IPS-NIHi7 (cell line): ENCODE results near the gene SEMA5B.

Experiments used
- DNase-seq: peaks from one replicate; pipeline ENCODE4 v3.0.0; 2012; ENCODE audit warnings: mixed read lengths; ENCODE audit errors: extremely low spot score

The SEMA5B gene

GRCh38 chr3:122973893-122974615 lies 53.5 kb downstream of the SEMA5B start:
- no peak for DNase-seq

DNA sequence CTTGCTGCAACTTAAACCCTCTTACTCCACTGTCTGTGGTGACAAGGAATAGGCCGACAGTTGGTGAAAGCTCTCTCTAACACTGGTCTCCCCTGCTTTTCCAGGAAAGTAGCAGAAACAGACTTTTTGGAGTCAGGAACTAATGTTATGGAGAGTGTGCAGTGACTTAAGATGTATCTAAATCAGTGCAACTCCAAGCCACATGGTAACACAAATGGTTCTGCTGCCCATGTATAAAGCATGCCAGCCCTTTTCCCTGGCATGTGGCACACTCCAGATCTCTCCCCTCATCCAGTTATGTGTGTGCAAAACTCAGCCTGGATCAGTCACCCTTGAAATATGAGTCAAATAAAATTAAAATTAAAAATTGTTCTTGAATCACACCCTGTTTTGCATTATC lies 55.4 kb downstream of the SEMA5B start:
- DNase-seq, result no peak

DNA sequence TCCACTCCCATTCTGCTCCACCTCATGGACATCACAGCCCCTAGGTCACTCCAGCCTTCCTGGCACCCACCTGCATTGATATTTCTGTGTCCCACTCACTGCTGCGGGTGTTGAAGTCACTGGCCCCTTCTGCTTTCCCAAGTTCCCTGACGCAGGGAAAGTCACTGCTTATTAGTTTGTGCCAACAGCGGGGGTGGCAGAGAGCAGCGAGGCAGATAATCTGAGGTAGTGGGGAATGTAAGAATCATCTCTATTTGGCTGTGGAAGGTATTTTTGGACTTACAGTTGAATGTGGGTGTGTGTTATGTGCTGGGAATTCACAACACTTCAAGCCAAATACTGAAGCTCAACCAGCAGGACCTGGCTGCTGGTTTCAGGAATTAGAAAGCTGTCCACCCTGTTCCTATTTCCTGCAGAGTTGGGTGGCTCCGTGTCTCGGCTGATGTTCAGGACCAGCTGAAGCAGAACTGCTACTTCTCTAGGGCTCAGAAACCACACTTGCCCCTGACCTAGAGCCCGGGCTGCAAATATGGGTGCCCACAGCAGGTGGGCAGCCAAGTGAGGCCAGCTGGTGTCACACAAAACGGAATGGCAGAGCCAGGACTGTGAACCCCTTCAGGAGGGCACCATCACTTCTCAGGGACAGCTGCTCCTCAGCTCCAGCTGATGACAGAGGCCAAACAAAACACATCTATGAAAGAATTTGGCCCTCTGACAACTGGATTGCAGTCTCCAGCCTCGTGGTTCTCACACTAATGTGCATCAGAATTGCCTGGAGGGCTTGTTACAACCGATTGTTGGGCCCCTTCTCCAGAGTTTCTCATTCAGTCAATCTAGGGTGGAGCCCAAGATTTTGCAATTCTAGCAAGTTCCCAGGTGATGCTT lies 57.7 kb downstream of the SEMA5B start:
- DNase-seq, result no peak

GRCh38 chr3:122967765-122968164 lies 59.8 kb downstream of the SEMA5B start:
- DNase-seq, result no peak

GRCh38 chr3:122967356-122967755 lies 60.2 kb downstream of the SEMA5B start:
- no peak for DNase-seq

DNA sequence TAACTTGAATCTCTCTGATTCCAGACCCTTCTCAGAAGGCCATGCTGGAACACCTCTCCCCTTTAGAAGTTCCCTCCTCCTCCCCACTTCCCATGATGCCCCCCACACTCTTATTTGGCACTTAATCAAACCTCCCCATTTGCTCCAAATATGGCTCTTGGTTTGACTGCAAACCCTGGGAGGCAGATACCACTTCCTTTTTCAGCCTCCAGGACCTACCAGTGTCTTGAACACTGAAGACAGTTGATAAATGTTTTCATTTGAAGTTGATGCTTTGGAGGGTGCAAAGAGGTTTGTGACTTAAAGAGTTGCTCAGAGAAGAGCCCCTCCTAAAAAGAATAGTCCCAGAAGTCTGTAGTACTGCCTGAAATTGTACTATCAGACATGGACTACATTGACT lies 61.5 kb downstream of the SEMA5B start:
- no peak for DNase-seq

GRCh38 chr3:122964811-122965210 lies 62.8 kb downstream of the SEMA5B start:
- no peak for DNase-seq

- no peak for DNase-seq
These were observed 65.4 kb downstream of the SEMA5B start for GRCh38 chr3:122962149-122962548.

DNA sequence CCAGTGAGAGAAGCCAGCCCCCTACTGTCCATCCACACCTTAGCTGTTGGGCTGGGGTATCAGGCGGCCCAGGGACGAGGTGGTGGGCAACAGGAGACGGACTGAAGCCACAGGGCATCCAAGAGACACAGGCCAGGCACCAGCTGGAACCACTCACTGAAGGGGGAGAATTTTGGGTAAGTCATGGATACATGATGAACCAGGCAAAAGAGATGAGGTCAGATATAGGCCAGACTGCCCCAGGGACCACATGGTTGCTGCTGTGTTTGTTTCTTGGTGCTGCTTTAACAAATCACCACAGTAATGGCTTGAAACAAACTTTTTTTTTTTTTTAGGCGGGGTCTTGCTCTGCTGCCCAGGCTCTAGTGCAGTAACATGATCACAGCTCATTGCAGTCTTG lies 66.4 kb downstream of the SEMA5B start:
- DNase-seq, result no peak

DNA sequence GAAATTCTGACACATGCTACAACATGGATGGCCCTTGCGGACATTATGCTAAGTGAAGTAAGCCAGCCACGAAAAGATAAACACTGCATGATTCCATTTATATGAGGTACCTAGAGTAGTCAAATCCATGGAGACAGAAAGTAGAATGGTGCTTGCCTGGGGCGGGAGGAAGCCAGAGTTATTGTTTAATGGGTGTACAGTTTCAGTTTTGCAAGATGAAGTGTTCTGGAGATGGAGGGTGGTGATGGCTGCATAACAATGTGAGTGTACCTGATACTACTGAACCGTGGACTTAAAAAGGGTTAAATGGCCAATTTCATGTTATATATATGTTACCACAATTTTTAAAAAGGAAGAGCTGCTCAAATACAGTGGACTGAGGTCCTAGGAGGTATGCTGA lies 66.9 kb downstream of the SEMA5B start:
- no peak for DNase-seq

- no peak for DNase-seq
These were observed 68.2 kb downstream of the SEMA5B start for GRCh38 chr3:122959339-122959738.

- DNase-seq, result no peak
These were observed 69.6 kb downstream of the SEMA5B start for GRCh38 chr3:122957707-122958689.

DNA sequence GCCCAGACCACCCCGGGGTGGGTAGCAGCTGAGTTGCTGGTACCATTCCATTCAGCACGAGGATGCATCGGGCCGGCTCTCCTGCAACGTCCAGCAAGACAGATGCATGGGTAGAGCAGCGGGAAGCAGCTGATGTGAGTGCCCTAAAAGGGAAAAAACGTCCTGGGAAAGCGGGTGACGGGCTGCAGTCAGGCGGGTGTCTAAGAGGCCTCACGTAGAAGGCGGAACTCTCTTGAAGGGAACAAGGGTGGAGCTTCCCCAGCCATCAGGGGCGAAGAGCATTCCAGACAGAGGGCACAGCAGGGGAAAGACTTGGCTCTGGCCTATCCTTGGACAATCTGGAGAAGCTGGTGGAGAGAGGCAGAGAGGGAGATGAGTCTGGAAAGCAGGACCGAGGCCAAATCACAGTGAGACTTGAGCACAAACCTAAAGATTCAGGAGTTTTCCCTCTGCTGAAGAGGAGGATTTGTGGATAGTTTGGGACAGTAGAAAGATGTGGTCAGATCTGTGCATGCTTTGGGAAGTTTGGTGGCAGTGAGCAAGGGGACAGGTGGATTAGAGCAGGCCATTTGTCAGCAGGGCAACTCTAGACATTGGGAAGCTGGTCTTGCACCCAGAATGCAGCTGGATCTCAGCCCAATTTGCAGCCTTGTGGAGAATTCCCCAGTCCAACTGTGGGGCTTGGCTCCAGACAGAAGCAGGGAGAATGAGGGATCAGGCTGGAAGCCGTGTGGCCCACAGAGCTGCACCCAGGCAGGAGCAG lies 70.7 kb downstream of the SEMA5B start:
- no peak for DNase-seq

DNA sequence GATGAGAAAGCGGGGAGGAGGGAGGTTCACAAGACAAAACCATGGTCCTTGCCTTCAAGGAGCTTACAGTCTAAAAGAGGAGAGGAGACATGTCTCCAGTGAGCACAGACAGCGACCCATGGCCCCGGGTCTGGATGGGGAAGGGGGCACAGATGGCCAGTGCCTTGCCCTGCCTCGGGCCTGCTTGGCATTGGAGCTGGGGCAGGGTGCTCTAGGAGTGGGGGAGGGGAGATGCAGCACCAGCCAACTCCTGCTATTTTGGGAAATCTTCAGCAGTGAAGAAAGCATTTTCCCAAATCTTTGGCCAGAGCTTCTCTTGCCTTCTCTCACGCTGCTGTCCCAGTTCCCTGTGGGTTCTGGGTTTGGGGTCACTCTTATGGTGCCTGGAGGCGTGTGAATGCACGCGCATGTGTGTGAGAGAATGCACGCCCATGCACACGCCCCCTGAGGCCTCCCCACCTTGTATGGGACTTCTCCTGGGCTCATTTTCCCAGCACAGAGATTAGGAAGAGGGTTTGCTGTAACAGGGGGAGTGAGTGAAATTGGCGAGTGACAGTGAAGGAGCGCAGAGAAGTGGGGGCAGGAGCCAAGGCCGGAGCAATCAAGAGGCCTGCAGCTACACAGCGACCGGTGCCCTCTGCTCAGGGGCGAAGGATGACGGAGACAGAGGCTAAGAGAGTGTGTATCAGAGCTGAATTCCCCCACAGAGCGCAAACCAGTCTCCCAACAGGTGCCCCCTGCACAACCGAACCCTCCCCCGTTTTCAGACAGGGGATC lies 71.5 kb downstream of the SEMA5B start:
- DNase-seq, result no peak

DNA sequence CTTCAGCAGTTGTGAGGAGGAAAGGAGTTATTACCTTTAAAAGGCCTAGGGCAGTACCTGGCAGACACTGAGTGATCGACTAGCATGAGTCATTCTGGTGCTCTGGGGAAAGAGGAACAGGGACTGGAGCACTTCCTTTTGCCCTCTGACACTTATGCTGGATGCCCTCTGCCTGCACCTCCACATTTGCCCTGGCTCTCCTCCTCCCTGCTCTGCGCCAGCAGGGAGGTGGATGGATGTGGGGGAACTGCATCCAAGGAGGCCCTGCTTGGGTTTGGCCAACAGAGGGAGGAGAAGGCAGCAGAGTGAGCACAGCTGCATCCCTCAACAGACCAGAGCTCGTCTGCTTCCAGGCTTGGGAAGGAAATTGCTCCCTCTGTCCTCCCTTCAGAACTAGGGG lies 75.0 kb downstream of the SEMA5B start:
- DNase-seq, result peak; percentile 59

- DNase-seq, result peak; percentile 69
These were observed 79.2 kb downstream of the SEMA5B start for GRCh38 chr3:122948408-122948807.

GRCh38 chr3:122947738-122948137 lies 79.8 kb downstream of the SEMA5B start:
- no peak for DNase-seq

- DNase-seq, result no peak
These were observed 80.4 kb downstream of the SEMA5B start for GRCh38 chr3:122947196-122947595.

GRCh38 chr3:122946185-122946584 lies 81.4 kb downstream of the SEMA5B start:
- no peak for DNase-seq

- DNase-seq, result no peak
These were observed 82.3 kb downstream of the SEMA5B start for GRCh38 chr3:122945230-122945629.
